Neutrophil (primary cell): ENCODE results near the gene APCDD1L.
A peak's percentile ranks its signal among the peaks of the same experiment; 100 is the strongest.

Source experiments
- H3K27ac ChIP-seq: fragments of 200-600 bp; sonication (generic); 2 replicates; pipeline ENCODE4 v1.5.1; 2016; ENCODE audit warnings: mild to moderate bottlenecking, moderate library complexity
- H3K27me3 ChIP-seq: fragments of 200-600 bp; sonication (generic); 2 replicates; pipeline ENCODE4 v1.6.0; 2016; ENCODE audit warnings: mild to moderate bottlenecking
- H3K36me3 ChIP-seq: fragments of 200-600 bp; sonication (generic); 2 replicates; pipeline ENCODE4 v1.5.1; 2017
- H3K4me1 ChIP-seq, 2 experiments: fragments of 200-600 bp in 1 of 2; sonication (generic) in 1 of 2; 1 replicate in 1 of 2; 2 replicates in 1 of 2; pipeline versions ENCODE4 v1.5.1 to v1.6.1; 2013 to 2016; ENCODE audit warnings: low read depth in 1 of 2, low read length in 1 of 2, mild to moderate bottlenecking in 1 of 2, moderate library complexity in 1 of 2; ENCODE audit not compliant: control insufficient read depth in 1 of 2, insufficient read depth in 1 of 2
- H3K4me3 ChIP-seq, 2 experiments: fragments of 200-600 bp in 1 of 2; sonication (generic) in 1 of 2; 1 replicate in 1 of 2; 2 replicates in 1 of 2; pipeline ENCODE4 v1.5.1; 2013 to 2016; ENCODE audit warnings: low read depth in 1 of 2, low read length in 1 of 2, mild to moderate bottlenecking in 1 of 2, moderate library complexity in 1 of 2
- H3K9me3 ChIP-seq: fragments of 200-600 bp; sonication (generic); 2 replicates; pipeline ENCODE4 v1.5.1; 2016
- CTCF ChIP-seq: fragments of 200-600 bp; sonication (generic); IDR thresholded peaks from 2 replicates; pipeline ENCODE4 v1.5.1; 2016; ENCODE audit warnings: antibody characterized with exemption

The APCDD1L gene

GRCh38 chr20:58441723-58442122 is 73.5 kb downstream of the APCDD1L start:
- H3K36me3 ChIP-seq = peaks cover 71% of the 10 kb centered on the region
- TF ChIP-seq CTCF = no peak

GRCh38 chr20:58440021-58440767 is 75.0 kb downstream of the APCDD1L start:
- Histone ChIP-seq H3K4me3 (no peak overlapping the region), H3K9me3 (no peaks in the 10 kb centered on the region), H3K27ac (no peak overlapping the region), H3K36me3 (peaks cover 65% of the 10 kb centered on the region), H3K4me1 (no peaks in the 10 kb centered on the region), H3K27me3 (no peaks in the 10 kb centered on the region)
- TF ChIP-seq CTCF = no peak

More at GRCh38 chr20:58441723-58442122, 73.5 kb downstream of the APCDD1L start:
- Histone ChIP-seq H3K9me3 (no peaks in the 10 kb centered on the region), H3K27ac (no peak overlapping the region), H3K27me3 (no peaks in the 10 kb centered on the region), H3K4me1 (no peaks in the 10 kb centered on the region), H3K4me3 (no peak overlapping the region)

- no peaks in the 10 kb centered on the region for H3K9me3 ChIP-seq
- H3K36me3 ChIP-seq = peaks cover 55% of the 10 kb centered on the region
- no peaks in the 10 kb centered on the region for H3K27me3 ChIP-seq
- no peaks in the 10 kb centered on the region for H3K4me1 ChIP-seq
- TF ChIP-seq CTCF = no peak
- H3K27ac ChIP-seq = no peak overlapping the region
- no peak overlapping the region for H3K4me3 ChIP-seq
Observed at GRCh38 chr20:58438970-58439808, 76.0 kb downstream of the APCDD1L start.

GRCh38 chr20:58436868-58437645 is 78.1 kb downstream of the APCDD1L start:
- no peak overlapping the region for H3K4me3 ChIP-seq
- H3K9me3 ChIP-seq = no peaks in the 10 kb centered on the region
- no peak for TF ChIP-seq CTCF
- H3K4me1 ChIP-seq = no peaks in the 10 kb centered on the region
- no peaks in the 10 kb centered on the region for H3K27me3 ChIP-seq
- H3K36me3 ChIP-seq = peaks cover 40% of the 10 kb centered on the region
- H3K27ac ChIP-seq = no peak overlapping the region

GRCh38 chr20:58435237-58435636 is 80.0 kb downstream of the APCDD1L start:
- peak overlapping the region; percentile 20 for H3K27ac ChIP-seq
- no peaks in the 10 kb centered on the region for H3K27me3 ChIP-seq
- no peaks in the 10 kb centered on the region for H3K9me3 ChIP-seq
- no peak overlapping the region for H3K4me3 ChIP-seq
- H3K36me3 ChIP-seq = peaks cover 23% of the 10 kb centered on the region
- TF ChIP-seq CTCF = no peak
- no peaks in the 10 kb centered on the region for H3K4me1 ChIP-seq
